Activated CD4-positive, alpha-beta T cell treated with anti-CD3 and anti-CD28 coated beads for 24 hours (primary cell): ENCODE data around the gene KIRREL1.

Source experiments
- DNase-seq, 2 donors: peaks; one replicate each; pipeline ENCODE4 v3.0.0-alpha.2; 2020; ENCODE audit warnings: low read depth in 2 of 2

The KIRREL1 gene

GRCh38 chr1:158071138-158071537, 77.7 kb downstream of the KIRREL1 start:
- DNase-seq: no peak

GRCh38 chr1:158075078-158075477, 81.6 kb downstream of the KIRREL1 start:
- DNase-seq: no peak

DNA sequence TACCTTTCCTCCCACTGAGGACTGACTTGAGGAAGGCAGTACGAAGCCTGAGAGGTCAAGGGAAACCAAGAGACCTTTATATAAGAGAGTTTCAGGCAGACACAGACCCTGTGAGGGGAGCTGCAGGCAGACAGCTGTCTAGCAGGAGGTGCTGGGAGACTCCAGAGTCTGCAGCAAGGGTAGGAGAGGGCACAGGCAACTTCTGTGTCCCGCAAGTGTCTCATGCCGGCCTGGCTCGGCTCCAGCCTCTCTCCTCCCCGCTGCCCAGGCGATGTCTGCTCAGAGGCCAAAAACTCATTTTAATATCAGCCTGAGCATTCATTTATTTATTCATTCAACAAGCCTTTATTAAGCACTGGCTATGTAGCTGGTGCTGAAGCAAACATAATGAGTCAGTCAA, 83.0 kb downstream of the KIRREL1 start:
- no peak for DNase-seq

GRCh38 chr1:158077411-158078256, 84.2 kb downstream of the KIRREL1 start:
- no peak for DNase-seq

DNA sequence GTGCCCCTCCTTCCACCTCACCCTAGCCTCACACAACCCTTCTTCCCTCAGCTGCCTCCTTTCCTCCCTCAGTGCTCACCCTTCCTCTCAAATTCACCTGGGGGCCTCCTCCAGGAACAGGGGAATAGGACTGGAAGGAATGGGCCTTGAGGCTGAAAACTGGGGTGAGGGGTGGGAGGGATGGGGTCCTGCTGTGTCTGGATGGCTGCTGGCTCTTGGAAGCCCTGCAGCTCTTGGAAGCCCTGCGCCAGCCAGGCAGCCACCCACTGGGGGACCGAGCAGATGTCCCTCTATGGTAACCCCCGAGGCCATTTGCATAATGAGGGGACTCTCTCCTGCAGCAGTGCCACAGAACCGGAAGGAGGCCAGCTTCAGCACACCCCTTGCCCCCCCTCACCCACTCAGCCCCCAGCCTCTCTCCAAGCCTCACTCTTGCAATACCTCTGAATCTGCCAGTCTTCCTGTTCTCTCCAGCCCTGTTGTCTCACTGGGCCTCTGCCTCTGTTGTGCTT, 85.2 kb downstream of the KIRREL1 start:
- DNase-seq: no peak

DNA sequence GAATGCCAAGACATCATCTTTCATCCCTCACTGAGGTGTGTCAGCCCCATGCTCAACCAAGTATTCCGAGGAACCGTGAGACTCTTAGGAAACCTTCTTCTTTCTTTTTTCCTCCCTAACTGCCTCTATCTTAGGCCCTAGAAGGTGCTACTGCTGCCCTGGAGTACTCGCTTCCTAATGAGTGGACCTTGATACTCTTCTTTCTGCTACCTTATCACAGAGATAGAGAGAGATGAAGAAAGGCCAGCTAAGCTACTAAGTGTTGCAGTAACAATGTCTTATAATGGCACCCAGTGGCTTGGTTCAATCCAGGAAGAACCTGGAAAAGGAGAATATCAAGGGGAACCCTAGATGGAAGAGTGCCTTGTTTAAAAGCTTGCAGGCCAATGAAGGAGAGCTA, 86.6 kb downstream of the KIRREL1 start:
- DNase-seq: no peak

DNA sequence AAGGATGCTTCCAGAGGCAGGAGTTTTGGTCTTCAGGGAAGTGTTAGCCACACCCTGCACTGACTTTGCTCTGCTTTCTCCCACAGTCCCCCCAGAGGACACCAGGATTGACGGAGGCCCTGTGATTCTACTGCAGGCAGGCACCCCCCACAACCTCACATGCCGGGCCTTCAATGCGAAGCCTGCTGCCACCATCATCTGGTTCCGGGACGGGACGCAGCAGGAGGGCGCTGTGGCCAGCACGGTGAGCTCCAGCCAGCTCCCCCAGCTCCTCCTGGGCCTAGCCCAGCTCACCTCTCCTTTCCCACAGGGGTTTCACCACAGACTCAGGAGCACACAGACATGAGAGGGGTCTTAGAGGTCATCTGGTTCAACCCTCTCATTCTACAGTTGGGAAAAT, 90.9 kb downstream of the KIRREL1 start:
- no peak for DNase-seq

GRCh38 chr1:158084747-158085146, 91.3 kb downstream of the KIRREL1 start:
- no peak for DNase-seq

DNA sequence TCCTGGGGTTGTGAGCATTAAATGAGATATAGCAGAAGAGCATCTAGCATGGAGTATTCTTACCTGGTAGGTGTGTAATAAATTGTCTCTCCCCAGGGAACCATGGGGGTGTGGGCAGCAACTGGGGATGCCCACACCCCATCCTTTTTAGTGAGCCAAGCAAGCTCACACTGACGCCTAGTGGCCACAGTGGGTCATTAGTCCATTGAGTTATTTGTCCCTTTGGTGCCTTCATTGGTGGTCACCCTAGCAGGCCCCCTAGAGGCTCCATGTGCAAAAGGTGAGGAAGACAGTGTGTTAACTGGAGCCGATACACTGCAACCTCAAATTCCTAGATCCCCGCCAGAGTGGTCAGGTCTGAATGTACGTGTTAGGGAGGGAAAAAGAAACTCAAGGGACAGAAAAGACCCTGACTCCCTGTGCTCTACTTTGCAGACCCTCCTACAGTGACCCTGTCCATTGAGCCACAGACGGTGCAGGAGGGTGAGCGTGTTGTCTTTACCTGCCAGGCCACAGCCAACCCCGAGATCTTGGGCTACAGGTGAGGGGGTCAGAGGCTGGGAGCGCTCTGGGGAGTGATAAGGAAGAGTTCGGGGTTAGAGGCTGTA, 94.0 kb downstream of the KIRREL1 start:
- peak; percentile 7 to 25 for DNase-seq

DNA sequence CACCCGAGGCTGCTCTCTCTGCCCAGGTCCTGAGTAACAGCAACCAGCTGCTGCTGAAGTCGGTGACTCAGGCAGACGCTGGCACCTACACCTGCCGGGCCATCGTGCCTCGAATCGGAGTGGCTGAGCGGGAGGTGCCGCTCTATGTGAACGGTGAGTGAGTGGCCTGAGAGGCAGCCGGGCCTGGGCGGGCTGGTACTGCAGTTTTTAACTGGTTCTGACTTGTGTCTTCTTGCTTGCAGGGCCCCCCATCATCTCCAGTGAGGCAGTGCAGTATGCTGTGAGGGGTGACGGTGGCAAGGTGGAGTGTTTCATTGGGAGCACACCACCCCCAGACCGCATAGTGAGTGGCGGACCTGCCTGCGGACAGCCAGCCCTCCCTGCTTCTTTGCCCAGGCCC, 96.0 kb downstream of the KIRREL1 start:
- no peak for DNase-seq

DNA sequence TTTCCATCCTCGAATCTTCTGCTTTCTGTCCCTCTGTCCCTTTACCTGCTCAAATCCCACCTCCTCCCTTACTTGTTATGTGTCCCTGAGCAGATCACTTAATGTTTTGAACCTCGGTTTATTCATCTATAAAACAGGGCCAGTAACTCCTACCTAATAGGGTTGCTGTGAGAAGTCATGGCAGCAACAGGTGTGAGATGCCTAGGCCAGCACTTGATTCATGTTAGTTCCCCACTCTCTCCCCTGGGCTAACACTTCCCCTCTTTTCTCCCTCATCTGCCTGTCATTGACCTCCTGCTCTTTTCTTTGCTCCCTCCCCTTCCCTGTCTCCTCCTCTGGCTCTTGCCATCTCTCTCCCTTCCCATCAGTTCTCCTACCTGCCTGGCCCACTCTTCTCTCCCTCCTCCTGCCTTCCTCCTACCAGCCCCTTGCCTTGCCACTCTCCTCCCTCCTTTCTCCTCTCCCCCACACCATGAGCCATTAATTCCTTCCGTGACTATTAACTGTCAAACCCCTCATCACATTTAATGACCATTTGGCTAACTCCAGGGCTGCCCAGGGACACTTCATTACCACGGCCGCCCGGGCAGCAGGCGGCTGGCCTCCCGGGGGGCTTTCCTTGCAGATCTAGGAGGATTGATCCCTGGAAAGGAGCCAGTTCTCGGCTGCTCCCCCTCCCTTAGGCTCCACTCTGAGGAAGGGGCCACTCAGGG, 96.6 kb downstream of the KIRREL1 start:
- DNase-seq: no peak

DNA sequence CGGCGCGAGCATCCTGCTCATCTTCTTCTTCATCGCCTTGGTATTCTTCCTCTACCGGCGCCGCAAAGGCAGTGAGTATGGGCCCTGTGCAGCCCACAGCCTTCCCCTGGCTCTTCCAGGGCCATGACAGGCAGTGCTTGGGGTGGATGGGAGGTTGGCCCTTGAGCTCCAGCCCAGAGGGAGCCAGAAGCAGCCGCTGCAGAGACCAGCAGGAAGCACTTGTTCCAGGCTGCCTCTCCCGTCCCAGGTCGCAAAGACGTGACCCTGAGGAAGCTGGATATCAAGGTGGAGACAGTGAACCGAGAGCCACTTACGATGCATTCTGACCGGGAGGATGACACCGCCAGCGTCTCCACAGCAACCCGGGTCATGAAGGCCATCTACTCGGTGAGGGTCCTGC, 99.9 kb downstream of the KIRREL1 start:
- DNase-seq: no peak

DNA sequence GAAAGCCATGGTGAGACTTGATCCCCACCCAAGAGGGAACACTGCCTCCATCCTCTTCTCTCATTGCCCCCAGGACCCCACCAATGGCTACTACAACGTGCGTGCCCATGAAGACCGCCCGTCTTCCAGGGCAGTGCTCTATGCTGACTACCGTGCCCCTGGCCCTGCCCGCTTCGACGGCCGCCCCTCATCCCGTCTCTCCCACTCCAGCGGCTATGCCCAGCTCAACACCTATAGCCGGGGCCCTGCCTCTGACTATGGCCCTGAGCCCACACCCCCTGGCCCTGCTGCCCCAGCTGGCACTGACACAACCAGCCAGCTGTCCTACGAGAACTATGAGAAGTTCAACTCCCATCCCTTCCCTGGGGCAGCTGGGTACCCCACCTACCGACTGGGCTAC, 101.1 kb downstream of the KIRREL1 start:
- DNase-seq: no peak

DNA sequence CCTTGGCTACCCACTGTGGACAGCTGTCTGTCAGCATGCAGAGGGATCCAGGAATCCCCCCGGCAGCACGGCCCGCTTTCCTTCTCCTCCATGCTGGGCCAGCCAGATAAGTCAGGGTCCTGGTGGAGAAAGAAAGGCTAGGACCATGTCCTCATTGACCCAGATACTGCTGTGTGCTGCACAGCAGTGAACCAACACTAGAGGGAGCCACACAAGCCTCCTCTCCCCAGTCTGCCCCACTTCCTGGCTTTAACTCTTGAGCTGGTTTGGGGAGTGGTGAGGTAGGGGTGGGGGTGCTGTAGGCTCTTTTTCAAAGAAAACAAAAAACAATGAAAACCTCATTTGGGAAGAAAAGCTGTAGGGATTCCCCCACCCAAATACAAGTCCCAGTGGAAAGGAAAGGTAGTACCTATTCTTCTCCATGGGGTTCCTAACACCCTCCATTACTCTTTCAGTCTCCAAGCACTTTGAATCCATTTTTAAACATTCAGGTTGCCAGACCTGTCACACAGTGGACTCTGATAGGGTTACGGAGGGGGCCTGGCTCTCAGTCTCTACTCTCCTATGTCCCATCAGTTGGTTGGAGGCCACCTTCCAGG, 102.4 kb downstream of the KIRREL1 start:
- DNase-seq: no peak

GRCh38 chr1:158098256-158098655, 104.8 kb downstream of the KIRREL1 start:
- DNase-seq: no peak

DNA sequence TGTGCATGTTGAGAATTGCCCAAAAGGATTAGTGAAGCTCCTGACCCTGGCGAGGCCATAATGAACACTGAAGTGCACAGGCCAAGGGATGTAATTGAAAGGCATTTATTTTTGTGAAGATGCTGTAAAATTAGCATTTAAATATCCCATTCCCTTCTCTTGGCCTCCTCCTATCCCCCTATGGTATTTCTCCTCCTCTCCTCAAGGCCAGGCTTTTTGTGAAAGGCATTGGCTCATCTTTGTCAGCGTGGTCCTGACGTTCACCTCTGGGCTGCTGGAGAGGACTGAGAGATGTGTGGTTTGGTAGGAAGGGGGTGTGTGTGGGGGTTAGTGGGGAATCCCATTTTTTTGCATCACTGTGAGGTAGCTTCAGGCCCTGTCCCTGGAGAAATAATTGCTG, 105.7 kb downstream of the KIRREL1 start:
- DNase-seq: no peak

DNA sequence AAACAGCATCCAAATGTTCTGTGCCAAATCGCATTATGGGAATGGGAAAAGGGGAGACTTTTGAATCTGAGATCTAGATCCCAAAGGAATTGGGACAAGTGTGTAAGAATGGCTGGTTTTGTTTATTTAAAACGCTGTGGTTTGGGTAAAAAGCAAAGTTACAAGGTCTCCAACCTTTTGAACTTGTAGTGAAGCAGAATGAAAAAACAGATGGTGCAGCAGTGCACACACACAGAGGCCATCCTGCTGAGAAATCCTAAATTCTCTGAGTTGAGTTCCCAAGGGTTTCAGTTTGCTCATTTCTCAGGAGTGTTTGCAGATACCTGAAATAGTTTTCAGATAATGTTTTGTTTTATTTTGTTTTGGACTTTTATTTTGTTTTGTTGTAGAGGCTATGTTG, 107.1 kb downstream of the KIRREL1 start:
- DNase-seq: no peak

DNA sequence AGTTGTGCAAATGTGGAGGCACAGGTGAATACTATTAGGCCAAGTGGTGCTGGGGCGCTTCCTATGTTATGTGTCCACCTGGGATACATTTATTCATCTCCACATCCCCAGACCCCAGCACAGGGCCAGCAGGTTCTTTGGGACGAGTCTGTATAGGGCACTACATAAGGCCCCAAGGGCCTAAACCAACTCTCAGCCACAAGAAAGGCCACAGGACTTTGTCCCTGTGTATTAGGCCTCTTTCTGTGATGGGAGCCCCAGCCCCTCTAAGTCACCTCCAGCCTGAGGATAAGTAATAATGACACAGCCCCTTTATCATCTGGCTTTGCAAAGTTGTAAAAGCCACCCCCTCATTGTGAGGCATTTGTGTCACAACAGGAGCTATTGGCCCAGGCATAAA, 108.0 kb downstream of the KIRREL1 start:
- DNase-seq: no peak

GRCh38 chr1:158101927-158102326, 108.5 kb downstream of the KIRREL1 start:
- DNase-seq: no peak

GRCh38 chr1:158102881-158103674, 109.6 kb downstream of the KIRREL1 start:
- DNase-seq: no peak

DNA sequence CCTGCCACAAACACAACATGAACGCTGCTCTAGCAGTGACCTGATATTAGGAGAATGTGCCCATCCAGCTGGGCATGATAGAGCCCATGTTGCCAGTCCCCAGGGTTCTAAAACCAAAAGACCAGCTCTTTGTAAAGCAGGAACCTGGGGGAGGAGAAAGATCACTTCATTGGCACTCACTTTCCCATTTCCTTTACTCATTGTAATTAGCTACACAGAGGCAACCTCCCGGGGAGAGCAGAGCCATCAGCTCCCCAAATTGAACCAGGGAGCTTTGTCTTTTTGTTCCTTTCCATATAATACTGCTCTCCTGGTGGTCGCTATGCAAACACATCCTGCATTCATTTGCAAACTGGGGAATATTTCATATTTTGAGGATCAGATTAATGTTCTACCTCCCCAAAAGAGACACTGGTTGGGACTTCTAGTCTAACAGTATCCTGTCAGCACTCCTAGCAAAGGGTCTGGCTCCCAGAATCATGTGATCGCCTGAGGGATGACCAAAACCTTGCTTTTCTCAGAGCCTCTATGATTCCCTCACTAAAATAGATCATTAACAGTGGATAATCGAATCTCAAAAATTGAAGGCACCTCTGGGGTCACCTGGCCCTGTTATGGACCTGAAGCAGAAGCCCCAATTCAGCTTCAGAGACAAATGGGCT, 110.5 kb downstream of the KIRREL1 start:
- DNase-seq: no peak
